Kidney (tissue), 22 donors: Measurements from ENCODE around the gene PRSS1. TPM values are rescaled to one million over a fixed set of nuclear protein-coding genes. Genes with fewer than 3 reads are reported as not detected.
"Not testable (repeated sequence)": the region's sequence is repeated elsewhere in the genome, so short reads cannot be mapped to it uniquely, and the experiment has no call there.

Source experiments
- DNase-seq, 5 donors: peaks; one replicate each; pipeline ENCODE4 v3.0.0-alpha.2; 2013 to 2020
- FAIRE-seq: peaks from 2 replicates; lab custom pipeline; 2012; peaks lifted over from hg19 to GRCh38; lab: Jason Lieb, UNC
- H3K27ac ChIP-seq, 2 donors: one replicate each; pipeline ENCODE4 v1.7.0; 2013; ENCODE audit warnings: low read depth in 2 of 2, low read length in 2 of 2, inconsistent platforms in 1 of 2
- H3K27me3 ChIP-seq: one replicate; pipeline ENCODE4 v1.7.1; 2013; ENCODE audit warnings: low read length, inconsistent platforms; ENCODE audit not compliant: control insufficient read depth, insufficient read depth
- H3K36me3 ChIP-seq, 3 donors: one replicate each; pipeline versions ENCODE4 v1.7.0 to v1.7.1; 2013; ENCODE audit warnings: low read length in 3 of 3, control low read depth in 1 of 3, inconsistent platforms in 1 of 3; ENCODE audit not compliant: insufficient read depth in 3 of 3, control insufficient read depth in 2 of 3
- H3K4me1 ChIP-seq, 3 donors: one replicate each; pipeline versions ENCODE4 v1.7.0 to v1.7.1; 2013; ENCODE audit warnings: low read length in 3 of 3, inconsistent platforms in 1 of 3, low read depth in 1 of 3; ENCODE audit not compliant: control insufficient read depth in 2 of 3, insufficient read depth in 2 of 3
- H3K4me3 ChIP-seq, 3 donors: one replicate each; pipeline versions ENCODE4 v1.7.0 to v1.8.1; 2013; ENCODE audit warnings: low read length in 3 of 3, control low read depth in 1 of 3, inconsistent platforms in 1 of 3
- H3K9ac ChIP-seq, 3 donors: one replicate each; pipeline versions ENCODE4 v1.7.0 to v1.7.1; 2013; ENCODE audit warnings: low read length in 3 of 3, control low read depth in 1 of 3, inconsistent platforms in 1 of 3
- H3K9me3 ChIP-seq, 3 donors: one replicate each; pipeline versions ENCODE4 v1.7.0 to v1.7.1; 2013; ENCODE audit warnings: low read length in 3 of 3, control low read depth in 1 of 3, inconsistent platforms in 1 of 3; ENCODE audit not compliant: control insufficient read depth in 2 of 3, insufficient read depth in 1 of 3
- intact Hi-C: fragments of 100-400 bp; cut with DNase I; formaldehyde crosslinking; loops from one replicate; pipeline ENCODE4 v1.11.1; 2022
- long read RNA-seq, 10 donors: library from polyadenylated mRNA in 1 of 10; unstranded in 1 of 10; transcript quantifications; one replicate each; pipeline ENCODE4 v2.0.0 and lab custom pipeline, GENCODE V29; 2021 to 2026
- polyA plus RNA-seq: library from polyadenylated mRNA; stranded (reverse); fragments of 350-450 nt; fragmentation: Illumina TruSeq; extraction: RNeasy Lipid Tissue Mini Kit (QIAGEN cat#74804); gene quantifications from one replicate; pipeline ENCODE4 v1.2.3, GENCODE V29; 2014; ENCODE audit warnings: low read depth, low replicate concordance; ENCODE audit not compliant: insufficient read depth
- total RNA-seq: library from RNA; stranded (reverse); fragmentation: NEBNext Ultra II Directional; extraction: Animal tissue kit (Norgen Biotek cat#: 25700); gene quantifications from one replicate; pipeline ENCODE4 v1.2.1, GENCODE V29; 2021
- TF ChIP-seq, protein P1 (sequence below): IDR thresholded peaks from 3 replicates; pipeline ENCODE4 v1.5.1; 2012; ENCODE audit warnings: mild to moderate bottlenecking, moderate library complexity, borderline replicate concordance; ENCODE audit not compliant: insufficient read depth; ENCODE audit errors: extremely low read depth
- donor health status: control.
- donor health status: control.
- donor health status: control.
- donor health status: control.
- donor health status: control.
- donor health status: DM: yes; HTN: yes; CAD: no.
- donor health status: Normal renal cell carcinoma (clear cell type).

PRSS1 gene
- total RNA-seq = not detected
- polyA plus RNA-seq = not detected
- long read RNA-seq, donor 1 = 0 reads
- long read RNA-seq, donor 2 = 0 reads
- long read RNA-seq, donor 3 = 0 reads
- long read RNA-seq, donor 4 = 0 reads
- long read RNA-seq, donor 5 = 0 reads
- long read RNA-seq, donor 6 = 0 reads
- long read RNA-seq, donor 7 = 0 reads
- long read RNA-seq, donor 8 = 0 reads
- long read RNA-seq, donor 9 = 0 reads
- long read RNA-seq, donor 10 = 0 reads

DNA sequence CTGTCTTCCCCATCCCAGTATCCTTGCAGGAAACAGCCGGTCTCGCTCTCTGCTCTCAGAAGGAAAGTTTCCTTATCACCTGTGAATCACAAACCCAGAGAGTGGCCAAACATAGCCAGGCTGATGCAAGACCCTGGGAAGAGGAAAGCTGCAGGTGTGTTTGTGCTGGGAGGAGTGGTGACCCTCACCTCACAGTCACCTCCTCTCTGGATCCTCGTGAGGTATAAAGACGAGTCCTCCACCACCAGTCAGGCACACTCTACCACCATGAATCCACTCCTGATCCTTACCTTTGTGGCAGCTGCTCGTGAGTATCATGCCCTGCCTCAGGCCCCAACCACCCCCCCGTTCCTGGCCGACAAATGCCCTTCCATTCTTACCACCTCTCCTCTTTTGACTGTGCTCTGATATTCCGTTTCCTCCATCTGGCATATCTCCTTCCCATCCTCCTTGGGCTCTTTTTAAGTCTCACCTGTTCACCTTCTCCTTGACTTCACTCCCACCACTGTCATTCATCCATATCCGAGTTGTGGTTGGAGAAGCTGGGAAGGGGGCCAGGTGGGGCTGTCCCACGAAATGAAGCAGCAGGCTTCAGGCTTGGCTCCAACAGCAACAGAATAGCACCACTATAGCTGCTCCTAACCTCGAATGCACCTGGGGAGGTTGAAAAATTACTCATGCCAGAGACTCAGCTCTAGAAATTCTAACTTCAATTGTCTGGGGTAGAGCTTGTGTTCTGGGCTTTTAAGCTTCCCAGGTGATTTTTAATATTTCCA is at the start of gene PRSS1:
Gene PRSS1, plus strand, starts transcription at position 255 of the 776 bp plus-strand sequence. Its CDS starts 13 bp downstream, at position 268.
- Histone ChIP-seq H3K9ac (no peak within 1 kb of the TSS), H3K36me3 (no peaks in the 10 kb centered on the region), H3K27ac (no peak within 1 kb of the TSS), H3K27me3 (no peaks in the 10 kb centered on the region), H3K4me3 (no peak within 1 kb of the TSS), H3K4me1 (no peaks in the 10 kb centered on the region), H3K9me3 (no peaks in the 10 kb centered on the region)
- DNase-seq (no peak), FAIRE-seq (no peak)
- TF ChIP-seq, protein P1, sequence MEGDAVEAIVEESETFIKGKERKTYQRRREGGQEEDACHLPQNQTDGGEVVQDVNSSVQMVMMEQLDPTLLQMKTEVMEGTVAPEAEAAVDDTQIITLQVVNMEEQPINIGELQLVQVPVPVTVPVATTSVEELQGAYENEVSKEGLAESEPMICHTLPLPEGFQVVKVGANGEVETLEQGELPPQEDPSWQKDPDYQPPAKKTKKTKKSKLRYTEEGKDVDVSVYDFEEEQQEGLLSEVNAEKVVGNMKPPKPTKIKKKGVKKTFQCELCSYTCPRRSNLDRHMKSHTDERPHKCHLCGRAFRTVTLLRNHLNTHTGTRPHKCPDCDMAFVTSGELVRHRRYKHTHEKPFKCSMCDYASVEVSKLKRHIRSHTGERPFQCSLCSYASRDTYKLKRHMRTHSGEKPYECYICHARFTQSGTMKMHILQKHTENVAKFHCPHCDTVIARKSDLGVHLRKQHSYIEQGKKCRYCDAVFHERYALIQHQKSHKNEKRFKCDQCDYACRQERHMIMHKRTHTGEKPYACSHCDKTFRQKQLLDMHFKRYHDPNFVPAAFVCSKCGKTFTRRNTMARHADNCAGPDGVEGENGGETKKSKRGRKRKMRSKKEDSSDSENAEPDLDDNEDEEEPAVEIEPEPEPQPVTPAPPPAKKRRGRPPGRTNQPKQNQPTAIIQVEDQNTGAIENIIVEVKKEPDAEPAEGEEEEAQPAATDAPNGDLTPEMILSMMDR = no peak
- intact Hi-C loops = no loop called here

- intact Hi-C loops = loop anchor here (10.0 kb wide), 1 partner anchor 74 kb away; the partner anchor contains the start of gene PRSS2
- H3K4me1 ChIP-seq, H3K27ac ChIP-seq, H3K4me3 ChIP-seq, FAIRE-seq, DNase-seq, H3K27me3 ChIP-seq, H3K9ac ChIP-seq, H3K9me3 ChIP-seq, H3K36me3 ChIP-seq: not testable (repeated sequence)
Observed at GRCh38 chr7:142700935-142701334, 48.3 kb upstream of the PRSS1 start.

DNA sequence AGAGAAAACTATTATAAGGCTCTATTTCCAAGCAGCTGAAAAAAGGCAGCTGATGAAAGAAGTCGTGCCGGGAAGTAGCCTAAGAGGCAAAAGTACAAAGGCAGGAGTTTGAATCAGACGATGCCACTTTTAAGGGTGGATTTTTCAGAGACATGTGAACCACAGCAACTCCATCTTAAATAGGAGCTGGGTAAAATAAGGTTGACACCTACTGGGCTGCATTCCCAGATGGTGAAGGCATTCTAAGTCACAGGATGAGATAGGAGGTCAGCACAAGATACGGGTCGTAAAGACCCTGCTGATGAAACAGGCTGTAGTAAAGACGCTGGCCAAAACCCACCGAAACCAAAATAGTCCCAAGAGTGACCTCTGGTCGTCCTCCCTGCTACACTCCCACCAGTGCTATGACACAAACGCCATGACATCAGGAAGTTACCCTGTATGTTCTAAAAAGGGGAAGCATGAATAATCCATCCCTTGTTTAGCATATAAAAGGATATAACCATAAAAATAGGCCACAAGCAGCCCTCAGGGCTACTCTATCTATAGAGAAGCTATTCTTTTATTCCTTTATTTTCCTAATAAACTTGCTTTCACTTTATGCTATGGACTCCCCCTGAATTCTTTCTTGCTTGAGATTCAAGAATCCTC is 45.5 kb upstream of the PRSS1 start:
- H3K4me3 ChIP-seq = no peak overlapping the region
- DNase-seq (no peak), FAIRE-seq (no peak)
- no peak overlapping the region for H3K27ac ChIP-seq
- H3K4me1 ChIP-seq = no peaks in the 10 kb centered on the region
- H3K36me3 ChIP-seq = no peaks in the 10 kb centered on the region
- TF ChIP-seq, protein P1 = no peak
- no peak overlapping the region for H3K9ac ChIP-seq
- no peaks in the 10 kb centered on the region for H3K27me3 ChIP-seq
- intact Hi-C loops = loop anchor here (10.0 kb wide), 1 partner anchor 71 kb away; the partner anchor contains the start of gene PRSS2
- no peaks in the 10 kb centered on the region for H3K9me3 ChIP-seq

- H3K36me3 ChIP-seq, H3K9ac ChIP-seq, H3K27me3 ChIP-seq, FAIRE-seq, H3K4me3 ChIP-seq, H3K9me3 ChIP-seq, DNase-seq, H3K4me1 ChIP-seq, H3K27ac ChIP-seq: not testable (repeated sequence)
- intact Hi-C loops = loop anchor here (10.0 kb wide), 1 partner anchor 66 kb away; the partner anchor contains the start of gene PRSS2
Observed at GRCh38 chr7:142708726-142709125, 40.5 kb upstream of the PRSS1 start.
